T-helper 9 cell (primary cell): ENCODE measurements around the gene GRB10.
A peak's percentile ranks its signal among the peaks of the same experiment; 100 is the strongest.

ENCODE experiments used
- DNase-seq: peaks from one replicate; pipeline ENCODE4 v3.0.0-alpha.2; 2020

Gene GRB10

DNA sequence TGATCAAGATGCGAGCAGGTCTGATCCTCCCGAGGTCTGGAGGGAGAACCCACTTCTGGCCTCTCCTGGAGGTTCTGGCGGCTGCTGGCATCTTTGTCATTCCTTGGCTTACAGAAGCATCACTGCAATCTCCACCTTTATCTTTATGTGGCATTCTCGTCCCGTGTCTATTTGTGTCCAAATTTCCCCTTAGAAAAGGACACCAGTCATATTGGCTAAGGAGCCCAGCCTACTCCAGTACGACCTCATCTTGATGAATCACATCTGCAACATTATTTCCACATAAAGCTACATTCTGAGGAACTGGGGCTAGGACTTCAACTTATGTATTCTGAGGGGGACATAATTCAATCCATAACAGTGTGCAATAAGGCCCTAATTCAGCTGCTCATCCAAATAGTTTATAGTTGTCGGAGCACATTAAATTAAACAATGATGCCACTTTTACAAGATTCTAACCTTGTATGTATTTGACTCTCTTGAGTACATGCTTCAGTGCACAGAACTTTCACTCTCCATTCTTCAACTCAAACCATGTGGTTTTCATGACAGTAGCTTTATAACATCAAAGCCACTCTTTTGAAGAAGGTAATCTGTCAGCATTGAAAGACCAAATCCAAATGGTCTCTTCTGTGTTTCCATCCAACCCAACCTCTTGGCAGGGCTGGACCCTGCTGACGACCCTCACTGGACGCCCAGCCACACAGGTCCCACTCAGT, 131.3 kb downstream of the GRB10 start:
- DNase-seq: no peak

DNA sequence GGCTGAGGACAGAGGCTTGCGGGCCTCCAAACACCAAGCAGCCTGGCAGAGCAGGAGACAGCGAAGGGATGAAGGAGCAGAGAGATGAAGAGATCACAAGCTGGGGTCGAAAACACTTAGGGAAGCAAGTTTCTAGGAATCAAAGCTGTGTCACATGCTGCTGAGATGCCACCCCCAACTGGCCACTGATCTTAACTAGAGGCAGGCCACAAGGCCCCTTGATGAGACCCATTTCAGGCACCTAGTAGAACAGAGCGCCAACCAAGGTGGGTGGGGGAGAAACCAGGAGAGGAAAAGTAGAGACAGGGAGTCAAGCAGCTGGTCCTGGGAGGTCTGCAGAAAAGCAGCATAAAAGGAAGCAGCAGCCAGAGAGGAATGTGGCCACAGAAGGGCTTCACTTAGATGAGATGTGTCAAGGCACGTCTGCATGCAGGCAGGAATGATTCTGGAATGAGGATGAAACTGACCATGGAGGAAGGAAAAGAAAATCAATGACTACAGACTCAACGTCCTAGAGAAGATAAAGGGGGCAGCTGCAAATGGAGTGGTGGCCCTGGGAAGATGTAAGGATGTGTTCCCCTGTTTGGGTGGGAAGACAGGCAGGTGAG, 132.5 kb downstream of the GRB10 start:
- DNase-seq: no peak

DNA sequence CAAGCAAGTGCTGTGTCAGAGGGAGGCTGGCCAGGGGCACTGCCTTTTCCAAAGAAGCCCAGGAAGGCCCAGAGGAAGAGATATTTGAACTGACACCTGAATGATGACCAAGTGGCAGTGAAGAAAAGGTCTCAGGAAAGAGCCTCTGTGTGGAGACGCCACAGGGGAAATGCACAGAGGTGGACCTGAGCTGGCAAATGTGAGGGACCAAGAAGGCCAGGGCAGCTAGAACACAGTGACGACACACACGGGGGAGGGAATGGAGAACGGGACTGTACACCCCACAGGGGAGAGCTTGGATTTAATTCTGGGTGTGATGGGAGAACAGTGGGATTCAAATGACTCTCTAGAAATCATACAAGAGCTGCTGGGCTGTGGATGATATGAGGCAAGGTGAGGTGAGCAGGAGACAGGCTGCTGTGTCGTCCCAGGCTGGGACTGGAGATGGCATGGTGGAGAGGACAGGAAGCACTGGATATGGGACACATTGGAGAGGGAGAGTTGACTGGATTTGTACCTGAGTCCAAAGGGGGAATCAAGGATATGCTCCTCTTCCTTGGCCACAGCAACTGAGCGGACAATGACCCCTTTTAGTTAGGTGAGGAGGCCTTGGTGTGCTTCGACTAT, 133.3 kb downstream of the GRB10 start:
- no peak for DNase-seq

DNA sequence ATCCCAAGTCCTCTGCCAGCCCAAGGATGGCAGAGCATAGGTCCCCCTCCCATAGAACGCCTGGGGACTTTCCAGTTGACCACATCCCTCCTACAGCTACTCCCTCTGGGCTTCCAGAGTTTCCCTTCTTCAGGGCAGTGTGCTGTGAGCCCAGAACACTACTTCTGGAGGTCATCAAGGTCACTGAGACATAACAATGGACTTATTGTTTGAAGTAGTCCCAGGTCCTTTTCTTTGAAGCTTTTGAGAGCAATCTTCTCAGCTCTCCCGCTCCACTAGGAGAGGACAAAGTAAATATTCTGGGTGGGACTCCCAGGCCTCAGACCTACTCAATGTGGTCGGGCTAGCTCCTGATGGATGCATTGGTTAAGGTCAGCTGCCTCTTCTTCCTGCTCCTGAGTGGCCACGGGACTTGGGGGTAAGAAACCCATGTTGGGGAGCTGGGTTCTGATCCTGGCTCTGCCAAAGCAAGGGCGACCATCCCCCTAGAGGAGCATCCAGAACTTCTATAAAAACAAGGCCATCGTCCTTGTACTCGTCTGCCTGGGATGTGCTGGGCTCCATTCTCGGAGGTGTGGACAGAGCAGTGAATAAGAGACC, 134.0 kb downstream of the GRB10 start:
- DNase-seq: no peak

DNA sequence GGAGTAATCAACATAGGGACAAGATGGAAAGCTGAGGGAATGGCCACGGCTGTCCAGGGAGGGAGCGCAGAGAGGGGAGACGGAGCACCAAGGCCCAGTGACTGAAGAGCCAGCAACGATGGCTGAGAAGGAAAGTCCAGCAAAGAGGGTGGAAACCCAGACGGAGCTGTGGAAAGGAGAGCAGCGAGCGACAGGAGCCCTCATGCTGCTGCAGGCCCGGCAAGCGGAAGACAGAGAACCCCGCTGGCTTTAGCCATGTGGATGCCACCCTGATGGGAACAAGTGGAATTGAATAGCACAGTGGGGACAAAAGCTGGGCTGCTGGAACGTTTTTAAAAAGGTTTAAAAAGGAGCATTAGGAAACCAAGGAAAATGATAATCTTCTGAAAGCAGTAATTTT, 134.6 kb downstream of the GRB10 start:
- no peak for DNase-seq

DNA sequence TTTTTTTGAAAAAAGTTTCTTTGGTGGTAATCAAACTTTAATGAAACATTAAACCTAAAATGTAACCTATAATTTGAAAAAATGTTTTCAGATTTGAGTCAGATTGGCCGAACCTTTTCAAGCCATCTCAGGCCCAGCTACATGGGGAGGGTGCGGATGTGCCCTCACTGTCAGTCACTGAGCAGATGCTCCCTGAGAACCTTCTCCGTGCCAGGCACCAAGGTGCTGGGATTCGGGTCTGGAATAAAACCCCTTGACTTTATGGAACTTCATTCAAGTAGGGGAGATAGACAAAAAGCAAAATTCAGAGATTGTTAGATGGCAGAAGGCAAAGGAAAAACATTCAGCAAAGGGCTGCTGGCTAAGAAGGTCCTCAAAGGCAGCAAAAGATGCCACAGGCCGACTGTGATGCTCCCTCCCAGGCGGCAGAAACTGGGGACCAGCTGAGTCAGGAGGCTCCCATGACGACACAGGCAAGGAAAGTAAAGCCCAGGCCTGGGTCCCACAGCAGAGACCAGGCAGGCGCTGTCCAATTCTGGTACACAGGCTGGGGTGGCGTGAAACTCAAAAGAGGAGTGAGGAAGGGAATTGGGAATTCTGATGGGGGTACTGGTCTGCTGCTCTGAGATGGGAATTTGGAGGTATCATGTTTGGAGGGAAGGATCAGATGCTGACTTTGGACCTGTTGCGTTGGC, 135.3 kb downstream of the GRB10 start:
- DNase-seq: no peak

DNA sequence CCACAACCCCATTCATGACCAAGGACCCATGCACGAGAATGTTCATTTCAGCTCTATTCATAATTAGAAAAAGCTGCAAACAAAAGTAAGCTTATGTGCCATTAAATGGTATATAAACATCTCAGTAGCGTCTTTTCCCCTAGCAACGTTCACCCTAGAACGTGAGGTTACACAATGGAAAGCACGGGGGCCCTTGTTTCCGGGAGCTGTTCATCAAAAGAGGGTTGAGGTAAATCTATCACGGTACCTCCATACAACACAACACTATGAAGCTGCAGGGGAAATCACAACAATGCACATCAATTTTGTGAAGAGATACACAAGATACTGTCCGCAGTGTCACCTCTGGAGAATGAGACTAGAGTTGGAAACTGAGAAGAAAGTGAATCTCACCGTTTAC, 136.6 kb downstream of the GRB10 start:
- no peak for DNase-seq

DNA sequence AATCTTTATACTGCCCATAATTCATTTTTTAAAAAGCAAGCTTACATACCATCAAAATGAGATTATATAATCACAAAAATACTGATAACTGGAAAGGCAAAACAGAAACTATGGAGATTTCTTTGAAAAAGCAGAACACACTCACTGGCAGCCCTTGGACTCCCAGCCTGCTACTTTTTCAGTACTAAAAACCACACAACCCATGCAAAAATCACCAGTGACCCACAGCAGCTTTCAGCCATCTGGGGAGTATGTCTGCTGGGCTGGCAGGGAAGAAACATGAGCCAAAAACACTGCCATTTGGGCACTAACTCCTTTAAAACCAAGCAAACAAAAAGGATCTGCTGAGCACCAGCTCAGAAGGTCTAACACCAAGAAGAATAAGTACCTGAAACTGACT, 137.5 kb downstream of the GRB10 start:
- DNase-seq: no peak

DNA sequence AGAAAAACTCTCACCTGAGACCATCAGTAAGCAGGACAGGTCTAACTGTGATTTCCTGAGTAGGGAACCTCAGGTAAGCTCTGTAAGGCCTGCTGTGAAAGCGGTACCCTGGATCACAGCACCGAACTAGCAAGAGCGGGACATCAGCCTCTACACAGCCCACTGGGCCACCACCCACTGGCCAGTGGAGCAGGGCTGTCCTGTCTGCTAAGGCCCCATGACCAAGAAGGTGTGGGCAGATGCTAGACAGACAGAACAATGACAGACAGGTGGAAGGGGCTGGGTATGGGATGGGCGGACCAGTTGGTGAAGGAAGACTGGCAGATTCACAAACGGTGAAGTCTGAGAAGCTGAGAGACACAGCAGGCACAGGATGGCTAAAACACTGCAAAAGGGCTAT, 138.1 kb downstream of the GRB10 start:
- DNase-seq: no peak

DNA sequence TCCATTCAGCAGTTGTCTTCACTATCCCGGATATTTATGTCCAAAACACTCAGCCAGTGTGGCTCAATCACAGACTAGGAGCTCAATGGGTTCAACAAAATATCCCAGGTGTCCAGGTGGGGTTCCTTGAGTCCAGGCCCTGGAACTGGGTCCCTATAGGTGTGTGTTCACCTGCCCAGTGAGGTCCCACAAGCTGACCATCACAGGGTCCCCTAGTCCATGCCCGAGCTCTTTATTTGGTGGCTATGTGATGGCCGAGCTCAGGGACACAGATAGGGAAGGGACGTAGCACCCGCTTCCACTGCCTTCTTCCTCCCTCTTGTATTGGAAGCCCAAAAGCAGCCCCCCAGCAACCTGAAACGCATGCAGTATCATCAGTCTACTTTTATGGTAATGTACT, 138.6 kb downstream of the GRB10 start:
- no peak for DNase-seq

DNA sequence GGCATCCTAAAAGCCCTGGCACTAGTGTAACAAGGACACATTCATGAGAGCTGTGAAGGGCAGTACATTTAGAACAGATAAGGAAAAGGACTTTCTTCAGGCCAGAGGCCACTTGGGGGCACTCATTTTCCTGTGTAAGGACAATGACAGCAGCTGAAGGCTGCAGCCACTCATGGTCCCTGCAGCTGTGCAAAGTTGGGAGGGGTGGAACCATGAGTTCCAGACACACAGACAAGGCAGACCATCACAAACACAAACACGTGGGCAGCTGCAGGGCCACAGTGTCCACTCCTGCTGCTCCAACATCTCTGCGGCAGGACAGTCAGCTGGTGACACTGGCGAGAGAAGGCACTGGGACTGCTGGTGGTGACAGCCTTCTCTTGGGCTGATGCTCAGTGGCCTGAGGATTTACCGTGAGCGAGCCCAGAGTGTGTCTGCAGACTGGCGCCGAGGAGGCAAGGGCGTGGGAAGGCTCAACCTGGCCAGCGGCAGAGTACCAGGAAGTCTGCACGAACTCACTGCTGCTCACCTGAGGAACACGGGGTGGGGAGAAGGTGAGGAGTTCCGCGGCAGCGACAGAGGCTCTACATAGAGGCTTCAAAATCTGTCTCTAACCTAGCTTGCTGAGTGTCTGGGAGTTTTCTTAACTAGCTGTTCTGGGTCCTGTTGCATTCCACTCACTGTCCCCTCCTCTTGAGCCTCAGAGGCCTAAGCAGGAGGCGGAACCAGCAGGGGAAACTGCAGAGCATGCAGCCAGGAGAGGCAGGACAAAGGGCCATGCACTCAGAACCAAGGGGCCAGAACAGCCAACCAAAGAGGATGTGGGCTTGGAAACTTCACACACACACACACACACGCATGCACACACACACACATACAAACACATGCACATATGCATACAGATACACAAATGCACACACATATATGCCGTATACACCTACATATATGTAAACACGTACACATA, 141.0 kb downstream of the GRB10 start:
- no peak for DNase-seq

DNA sequence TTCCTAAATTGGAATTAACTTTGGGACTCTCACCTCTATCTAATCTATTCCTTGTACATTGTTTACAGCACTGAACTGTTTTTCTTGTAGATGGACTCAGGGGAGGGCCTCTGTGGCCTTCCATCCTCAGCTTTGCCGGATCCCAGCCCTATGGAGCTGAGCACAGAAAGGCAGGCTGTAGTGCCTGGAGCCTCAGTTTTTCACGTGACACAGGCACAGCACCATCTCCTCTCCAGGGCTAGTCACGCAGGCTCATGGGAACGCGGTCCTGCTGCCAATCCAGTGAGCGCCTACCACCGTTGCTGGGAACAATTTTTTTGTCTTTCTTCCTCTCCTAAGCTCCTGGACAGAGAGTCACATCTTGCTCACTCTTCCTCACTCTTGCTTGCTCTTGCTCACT, 141.9 kb downstream of the GRB10 start:
- no peak for DNase-seq

DNA sequence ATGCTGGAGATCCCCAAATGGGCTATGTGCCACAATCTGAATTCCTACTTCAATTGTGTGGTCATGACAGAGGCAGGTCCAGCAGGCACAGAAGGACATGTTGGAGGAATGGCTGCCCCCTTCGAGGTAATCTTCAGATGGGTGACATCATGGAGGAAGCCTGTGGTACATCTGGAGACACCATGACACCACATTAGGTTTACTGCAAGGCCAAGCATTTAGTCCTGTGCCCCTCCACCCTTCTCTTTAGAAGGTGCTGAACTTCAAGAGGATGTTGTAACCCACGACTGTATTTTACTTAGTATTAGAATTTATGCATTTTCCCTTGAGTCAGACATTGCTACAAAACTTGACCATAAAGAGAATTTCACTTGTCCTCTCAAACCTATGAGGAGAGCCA, 142.4 kb downstream of the GRB10 start:
- DNase-seq: no peak

DNA sequence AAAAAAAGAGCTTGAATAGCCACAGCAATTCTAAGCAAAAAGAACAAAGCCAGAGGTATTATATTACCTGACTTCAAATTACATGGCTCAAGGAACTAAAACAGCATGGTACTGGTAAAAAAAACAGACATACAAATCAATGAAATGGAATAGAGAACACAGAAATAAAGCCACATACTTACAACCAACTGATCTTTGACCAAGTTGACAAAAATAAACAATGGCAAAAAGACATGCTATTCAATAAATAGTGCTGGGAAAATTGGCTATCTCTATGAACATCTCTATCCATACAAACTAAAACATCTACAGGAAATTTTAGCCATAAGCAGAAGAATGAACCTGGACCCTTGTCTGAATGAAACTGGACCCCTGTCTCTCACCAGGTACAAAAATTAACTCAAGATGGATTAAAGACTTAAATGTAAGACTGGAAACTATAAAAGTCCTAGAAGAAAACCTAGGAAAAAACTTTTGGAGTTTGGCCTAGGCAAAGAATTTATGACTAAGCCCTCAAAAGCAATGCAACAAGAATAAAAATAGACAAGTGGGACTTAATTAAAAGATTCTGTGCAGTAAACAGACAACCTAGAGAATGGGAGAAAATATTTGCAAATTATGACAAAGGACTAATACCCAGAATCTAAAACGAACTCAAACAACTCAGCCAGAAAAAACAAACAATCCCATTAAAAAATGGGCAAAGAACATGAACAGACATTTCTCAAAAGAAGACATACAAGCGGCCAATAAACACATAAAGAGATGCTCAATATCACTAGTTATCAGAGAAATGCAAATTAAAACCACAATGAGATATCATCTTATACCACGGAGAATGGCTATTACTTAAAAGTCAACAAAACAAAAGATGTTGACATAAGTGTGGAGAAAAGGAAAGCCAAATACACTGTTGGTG, 144.7 kb downstream of the GRB10 start:
- DNase-seq: no peak

DNA sequence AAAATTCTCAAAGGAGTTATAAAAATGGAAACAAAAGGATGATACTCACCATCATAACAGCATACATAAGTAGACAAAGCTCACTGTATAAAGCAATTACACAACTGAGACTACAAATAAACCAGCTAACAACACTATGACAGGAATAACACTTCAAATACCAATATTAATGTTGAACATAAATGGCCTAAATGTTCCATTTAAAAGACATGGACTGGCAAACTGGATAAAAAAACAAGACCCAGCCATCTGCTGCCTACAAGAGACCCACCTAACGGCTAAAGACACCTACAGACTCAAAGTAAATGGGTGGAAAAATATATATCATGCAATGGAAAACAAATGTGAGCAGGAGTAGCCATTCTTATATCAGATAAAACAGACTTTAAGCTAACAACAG, 148.3 kb downstream of the GRB10 start:
- DNase-seq: no peak

DNA sequence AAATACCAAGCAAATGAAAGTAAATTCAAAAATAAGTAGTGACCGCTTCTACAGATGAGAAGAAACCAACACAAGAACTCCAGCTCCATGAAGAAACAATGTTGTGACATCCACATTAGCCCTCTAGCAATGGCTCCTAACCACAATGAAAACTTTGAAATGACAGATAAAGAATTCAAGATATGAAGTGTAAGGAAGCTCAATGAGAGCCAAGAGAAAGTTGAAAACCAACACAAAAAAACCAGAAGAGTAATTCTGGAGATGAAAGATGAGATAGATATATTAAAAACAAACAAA, 149.3 kb downstream of the GRB10 start:
- DNase-seq: no peak

DNA sequence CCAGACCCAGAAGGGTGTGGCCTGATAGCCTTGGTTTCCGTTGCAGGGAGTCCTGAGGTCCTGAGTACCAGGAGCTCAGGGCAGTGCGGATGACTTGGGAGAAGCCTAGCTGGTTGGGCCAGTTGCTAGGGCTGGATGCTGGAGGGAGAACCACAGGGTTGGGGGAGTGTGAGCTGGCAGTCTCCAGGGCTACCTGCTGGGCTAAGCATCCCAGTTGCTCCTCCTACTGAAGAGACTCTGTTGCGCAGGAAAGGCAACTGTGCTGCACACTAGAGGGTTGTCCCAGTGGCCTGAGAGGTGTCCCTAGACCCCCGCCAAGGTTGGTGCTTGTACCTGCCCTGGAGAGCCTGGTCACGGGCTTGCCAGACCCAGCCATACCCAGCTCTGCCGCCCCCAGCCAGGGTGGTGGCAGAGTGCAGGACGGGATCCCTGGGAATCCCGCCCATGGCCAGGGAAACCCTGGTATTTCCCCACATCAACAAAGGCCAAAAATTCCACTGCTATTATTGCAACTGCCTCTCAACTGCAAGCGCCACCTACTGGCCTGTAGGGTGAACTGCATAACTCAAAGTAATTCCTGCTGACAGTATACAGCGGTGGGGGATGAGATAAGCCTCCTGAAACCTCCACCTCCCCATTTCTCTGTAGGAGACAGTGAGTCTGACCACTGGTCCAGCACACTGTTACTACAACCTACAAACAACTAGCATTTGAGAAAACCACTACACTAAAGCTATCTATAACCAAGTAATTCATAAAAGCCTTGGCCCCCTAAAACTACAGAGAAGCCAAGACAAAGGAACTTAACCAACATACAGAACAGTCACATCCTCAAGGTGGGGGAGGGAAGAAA, 149.9 kb downstream of the GRB10 start:
- peak; percentile 44 for DNase-seq

DNA sequence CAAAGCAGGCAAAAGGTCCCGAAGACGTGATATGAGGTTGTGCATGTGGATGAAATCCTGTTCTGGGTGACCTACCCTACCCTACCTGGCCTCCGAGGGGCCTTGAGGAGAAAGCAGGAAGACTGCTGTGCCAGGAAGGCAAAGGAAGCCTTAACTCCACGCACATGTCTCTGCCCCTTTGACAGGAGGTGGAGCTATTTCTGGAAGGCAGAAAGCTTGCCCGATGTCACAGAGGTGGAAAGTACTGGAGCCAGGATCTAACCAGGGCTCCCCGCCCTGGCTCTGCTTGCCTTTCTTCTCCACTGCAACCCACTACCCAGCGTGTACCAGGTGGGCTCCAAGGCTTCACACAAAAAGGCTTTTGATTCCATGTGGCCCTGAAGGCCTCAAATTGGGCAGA, 151.1 kb downstream of the GRB10 start:
- DNase-seq: no peak

DNA sequence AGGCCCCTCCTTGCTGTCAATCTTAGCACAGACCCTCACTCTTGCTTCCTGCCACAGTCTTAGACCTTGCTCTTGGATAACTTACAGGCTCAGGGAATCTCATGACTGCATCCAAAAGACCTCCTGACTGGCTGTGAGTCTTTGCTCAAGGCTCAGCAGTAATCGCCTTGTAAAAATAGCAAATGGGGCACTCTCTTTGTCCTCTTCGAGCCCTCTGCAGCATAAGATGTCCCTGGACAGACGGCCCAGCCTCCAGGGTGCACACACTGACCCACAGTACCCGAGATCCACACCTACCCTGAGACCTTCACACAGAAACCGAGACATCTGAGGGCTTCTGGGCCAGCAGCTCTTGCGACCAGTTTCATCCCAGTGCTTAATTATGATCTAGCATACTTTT, 151.6 kb downstream of the GRB10 start:
- no peak for DNase-seq

DNA sequence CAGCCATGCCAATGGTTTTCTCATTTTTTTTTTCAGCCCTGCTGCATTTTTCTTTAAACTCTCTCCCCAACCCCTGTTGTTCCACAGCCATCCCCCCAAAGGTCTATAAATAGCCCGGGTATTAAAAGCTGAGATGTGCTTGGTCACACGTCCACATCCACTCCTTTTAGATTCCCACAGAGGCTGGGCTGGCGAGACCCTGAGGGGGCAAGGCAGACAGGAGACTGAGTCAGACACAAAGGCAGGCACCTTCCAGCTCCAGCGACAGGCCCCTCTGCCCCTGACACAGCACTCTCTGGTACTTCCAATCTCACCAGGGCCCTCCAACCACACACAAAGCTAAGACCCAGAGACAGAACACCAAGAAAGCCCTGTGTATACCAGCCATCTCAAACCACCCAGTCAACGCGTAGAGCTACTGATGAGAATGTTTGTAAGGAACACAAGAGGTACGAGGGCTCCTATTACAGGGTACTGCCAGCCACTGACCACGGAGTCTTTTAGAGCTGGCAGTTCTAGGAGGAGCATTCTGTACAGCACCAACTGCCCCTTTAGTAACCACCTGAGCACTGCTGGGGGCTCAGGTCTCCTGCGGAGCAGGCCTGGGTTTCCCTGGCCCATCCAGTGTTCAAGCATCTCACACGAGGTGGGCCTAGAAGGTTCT, 153.3 kb downstream of the GRB10 start:
- DNase-seq: no peak
